ENCODE data around the gene ZNF474.

Gene ZNF474

DNA sequence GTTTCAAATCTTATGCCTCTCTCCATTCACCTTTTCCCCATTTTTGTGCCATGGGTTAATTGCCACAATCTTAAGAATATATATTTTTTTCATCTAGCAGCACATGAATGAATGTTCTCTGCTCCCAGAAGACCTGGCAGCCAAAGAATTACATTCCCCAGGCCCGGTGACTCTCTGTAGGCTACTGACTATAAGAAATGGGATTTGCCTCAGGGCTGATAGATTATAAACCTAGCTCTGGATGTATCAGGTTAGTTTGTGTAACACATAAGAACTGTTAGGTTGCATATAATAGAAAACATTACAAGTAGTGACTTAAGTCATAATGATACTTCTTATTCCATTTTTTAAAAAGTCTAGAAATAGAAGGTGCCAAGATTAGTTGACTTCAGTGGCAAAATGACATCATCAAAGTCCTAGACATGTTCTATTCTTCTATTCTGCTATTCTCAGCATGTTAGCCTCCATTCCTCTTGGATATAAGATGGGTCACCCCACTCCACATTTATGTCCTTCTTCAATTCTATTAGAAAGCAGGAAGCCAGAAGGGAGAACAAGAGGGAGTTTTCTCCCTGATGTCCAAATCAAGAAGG, 10.9 kb upstream of the ZNF474 start:
- DNase-seq (ENCODE audit: low read depth, low spot score) = no peak

DNA sequence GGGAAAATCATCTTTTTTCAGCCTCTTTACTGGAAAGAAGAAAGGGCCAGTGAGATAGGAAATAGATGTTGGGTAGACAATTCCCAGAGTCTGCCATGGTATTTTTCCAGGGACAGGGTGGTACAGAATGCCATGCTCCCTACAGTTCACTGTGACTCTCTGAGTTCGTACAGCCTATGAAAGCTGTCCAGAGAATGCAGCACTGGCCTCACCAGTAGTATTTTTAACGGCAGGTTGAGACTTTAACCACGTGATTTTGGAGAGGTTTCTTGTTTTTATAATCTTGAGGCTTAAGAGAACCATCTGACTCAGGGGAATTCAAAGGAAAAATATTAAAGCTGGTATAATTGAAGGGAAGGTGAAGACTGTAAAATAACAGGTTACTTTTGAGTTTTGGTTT, 10.1 kb upstream of the ZNF474 start:
- DNase-seq (ENCODE audit: low read depth, low spot score) = no peak

- no peak for DNase-seq (ENCODE audit: low read depth, low spot score)
Observed at GRCh38 chr5:122120493-122120892, 8.9 kb upstream of the ZNF474 start.

DNA sequence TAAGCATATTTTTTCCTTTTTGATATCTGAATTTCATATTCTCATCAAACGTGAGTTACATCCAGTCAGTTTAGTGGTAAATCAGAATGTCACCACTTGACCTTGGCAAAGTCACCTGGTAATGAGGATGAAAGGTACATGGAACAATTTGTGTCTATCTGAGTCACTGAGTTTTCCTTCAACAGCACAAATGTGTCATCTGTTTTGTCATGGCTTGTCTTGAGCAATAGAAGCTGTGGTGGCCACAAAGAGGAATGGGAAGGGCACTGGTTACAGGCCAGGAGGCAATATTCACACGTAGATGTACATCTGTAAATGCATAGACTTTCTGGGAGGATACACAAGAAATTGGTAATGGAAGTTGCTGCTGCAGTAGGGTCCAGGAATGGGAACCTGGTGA, 8.4 kb upstream of the ZNF474 start:
- DNase-seq (ENCODE audit: low read depth, low spot score) = no peak

DNA sequence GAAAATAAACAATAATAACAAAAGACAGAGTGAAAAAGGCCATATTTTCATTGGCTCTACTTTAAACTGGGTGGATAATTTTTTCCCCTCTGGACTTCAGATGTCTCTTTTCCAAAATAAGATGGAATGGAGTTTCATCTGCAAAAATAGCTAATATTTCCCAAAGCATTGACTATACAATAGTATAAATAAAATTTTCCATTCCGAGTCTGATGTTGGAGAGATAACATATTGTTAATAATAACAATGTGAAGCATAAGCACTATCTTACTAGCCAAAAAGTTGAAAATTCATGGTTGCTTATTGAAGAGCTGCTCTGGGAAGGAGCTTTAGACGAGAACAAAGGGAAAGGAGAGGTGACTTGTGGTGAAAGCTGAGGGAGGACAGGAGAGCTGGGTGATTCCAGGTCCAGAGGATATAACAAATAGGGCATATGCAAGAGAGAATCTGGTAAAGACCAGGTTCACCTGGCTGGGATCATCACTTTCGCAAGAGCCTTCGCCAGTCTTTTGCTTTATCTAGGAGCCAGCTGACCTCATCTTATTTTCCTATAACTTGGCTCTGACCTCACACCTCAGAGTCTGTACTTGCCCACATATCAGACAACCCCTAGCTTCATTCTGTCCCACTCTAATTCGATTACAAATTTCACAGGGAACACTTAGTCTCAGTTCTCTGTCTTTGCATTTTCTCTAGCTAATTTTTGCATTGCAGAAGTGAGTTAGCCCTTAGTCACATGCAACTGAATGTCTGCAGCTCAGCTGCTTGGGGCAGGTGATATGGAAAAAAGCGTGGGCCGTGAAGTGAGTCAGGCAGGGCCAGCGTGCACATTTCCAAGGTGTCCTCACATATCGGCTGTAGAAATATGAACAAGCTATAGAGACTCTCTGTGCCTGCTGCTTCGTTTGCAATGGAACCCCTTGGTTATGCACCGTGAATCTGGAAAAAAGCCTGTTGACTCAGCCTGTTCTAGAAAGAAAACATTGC, 7.6 kb upstream of the ZNF474 start:
- DNase-seq (ENCODE audit: low read depth, low spot score) = no peak

GRCh38 chr5:122124766-122125165, 4.6 kb upstream of the ZNF474 start:
- DNase-seq (ENCODE audit: low read depth, low spot score) = no peak

DNA sequence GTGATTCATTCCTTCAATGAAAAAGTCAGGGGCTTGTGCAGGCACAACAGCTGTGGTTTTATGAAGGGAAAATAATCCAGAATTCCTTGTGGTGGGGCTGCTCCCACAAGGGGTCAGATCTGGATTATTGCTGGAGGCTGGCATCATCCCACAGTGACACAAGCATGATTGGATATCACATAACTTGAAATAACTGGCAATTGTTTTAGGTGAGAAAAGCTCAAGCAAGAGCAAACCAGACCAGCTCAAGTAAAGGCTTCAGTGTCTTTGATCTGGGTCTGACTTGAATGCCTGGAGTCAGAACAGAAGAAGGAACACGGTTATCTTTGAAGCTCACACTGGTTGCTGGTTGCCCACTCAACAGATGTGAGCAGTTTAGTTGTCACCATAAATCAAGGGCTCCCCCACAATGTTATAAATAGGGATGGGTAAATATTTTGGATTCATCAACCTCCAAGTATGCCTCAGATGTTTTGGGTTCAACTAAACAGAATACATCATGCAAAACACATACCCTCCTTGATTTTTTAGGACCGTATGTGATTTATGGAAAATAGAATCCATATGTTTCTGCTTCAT, 3.1 kb upstream of the ZNF474 start:
- DNase-seq (ENCODE audit: low read depth, low spot score) = no peak

- DNase-seq (ENCODE audit: low read depth, low spot score) = no peak
Observed at GRCh38 chr5:122126756-122127321, 2.5 kb upstream of the ZNF474 start.

GRCh38 chr5:122130152-122130551, 806 bp downstream of the ZNF474 start:
- no peak for DNase-seq (ENCODE audit: low read depth, low spot score)

DNA sequence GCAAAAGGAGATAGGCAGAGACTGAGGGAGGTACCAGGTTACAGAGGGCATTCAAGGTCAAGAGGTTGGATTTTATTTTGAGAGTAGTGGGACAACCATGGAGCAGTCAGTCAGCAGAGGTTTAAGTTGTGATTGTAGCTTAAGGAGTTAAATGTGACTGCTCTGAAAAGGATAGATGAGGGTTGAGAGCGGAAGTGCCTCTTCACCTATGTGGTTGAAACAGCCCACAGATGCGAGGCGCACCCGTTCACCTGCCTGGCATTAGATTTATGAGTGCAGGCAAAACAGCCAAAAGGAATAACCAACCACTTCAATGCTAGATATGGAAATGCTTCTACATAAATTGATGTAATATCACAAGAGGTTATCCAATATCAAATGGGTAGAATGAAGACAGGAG, 8.4 kb downstream of the ZNF474 start:
- DNase-seq (ENCODE audit: low read depth, low spot score) = no peak

DNA sequence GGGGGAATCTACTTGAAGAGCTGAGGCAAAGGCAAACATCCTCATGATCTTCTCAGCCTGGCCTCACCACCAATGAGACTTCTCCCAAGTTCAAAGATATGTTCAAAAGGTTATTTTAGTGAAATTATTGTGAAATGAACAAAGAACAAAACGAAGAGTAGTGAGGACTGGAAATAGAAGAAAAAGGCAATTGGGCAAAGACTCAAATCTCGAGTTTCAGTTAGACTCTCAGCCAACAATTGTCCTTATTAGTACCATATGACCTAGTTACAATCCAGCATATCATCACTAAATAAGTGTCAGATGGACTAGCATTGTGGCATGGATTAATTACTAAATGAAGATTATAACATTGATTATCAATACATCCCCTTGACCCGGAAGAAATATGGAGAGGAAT, 9.0 kb downstream of the ZNF474 start:
- DNase-seq (ENCODE audit: low read depth, low spot score) = no peak

DNA sequence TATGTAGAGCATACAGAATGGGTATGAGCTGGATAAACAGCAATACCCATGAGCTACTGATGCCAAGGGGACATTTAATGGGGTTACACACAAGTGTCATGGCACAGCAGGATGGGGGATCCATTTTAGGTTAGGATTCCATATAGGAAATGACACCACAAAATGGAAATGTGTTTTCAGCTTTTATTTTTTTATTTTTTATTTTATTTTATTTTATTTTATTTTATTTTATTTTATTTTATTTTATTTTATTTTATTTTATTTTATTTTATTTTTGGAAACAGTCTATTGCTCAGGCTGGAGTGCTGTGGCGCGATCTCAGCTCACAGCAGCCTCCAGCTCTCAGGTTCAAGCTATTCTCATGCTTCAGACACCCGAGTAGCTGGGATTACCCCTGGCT, 11.6 kb downstream of the ZNF474 start:
- DNase-seq (ENCODE audit: low read depth, low spot score) = no peak

DNA sequence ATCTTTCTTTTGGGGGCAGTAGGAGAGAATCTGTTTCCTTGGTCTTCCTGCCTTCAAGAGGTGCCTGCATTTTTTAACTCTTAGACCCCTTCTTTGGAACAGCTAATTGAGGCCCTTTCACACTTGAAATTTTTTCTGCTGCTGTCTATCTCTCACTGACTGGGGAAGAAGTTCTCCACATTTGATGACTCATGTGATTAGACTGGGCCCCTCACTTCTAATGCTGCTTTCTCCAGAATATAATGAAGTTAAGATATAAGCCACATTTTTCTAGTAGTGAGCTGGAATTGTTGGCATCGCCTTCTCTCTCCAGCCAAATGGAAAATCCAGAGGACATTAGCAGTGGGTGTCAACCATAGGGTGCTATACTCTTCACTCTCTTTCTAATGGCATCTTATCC, 12.4 kb downstream of the ZNF474 start:
- no peak for DNase-seq (ENCODE audit: low read depth, low spot score)

- DNase-seq (ENCODE audit: low read depth, low spot score) = no peak
Observed at GRCh38 chr5:122142480-122143164, 13.3 kb downstream of the ZNF474 start.

DNA sequence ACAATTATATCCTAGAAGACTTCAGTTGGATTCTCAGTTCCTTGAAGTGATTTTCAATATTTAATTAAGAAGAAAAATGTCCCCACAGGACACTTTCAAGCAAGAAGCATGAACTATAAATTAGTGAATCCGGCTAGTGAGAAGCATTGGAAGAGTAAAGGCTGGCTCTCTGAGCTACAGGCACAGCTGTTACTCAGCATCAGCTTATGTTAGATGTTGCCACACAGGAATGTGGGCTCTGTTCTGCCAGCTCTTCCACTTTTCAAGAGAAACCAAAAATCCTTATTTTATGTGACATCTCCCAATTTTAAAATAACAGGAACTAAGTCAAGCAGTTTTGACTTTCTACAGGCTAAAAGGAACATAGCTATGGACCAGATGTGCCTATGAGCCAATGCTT, 14.9 kb downstream of the ZNF474 start:
- no peak for DNase-seq (ENCODE audit: low read depth, low spot score)

- no peak for DNase-seq (ENCODE audit: low read depth, low spot score)
Observed at GRCh38 chr5:122145906-122146305, 16.6 kb downstream of the ZNF474 start.

GRCh38 chr5:122149321-122150090, 20.2 kb downstream of the ZNF474 start:
- DNase-seq (ENCODE audit: low read depth, low spot score) = no peak

DNA sequence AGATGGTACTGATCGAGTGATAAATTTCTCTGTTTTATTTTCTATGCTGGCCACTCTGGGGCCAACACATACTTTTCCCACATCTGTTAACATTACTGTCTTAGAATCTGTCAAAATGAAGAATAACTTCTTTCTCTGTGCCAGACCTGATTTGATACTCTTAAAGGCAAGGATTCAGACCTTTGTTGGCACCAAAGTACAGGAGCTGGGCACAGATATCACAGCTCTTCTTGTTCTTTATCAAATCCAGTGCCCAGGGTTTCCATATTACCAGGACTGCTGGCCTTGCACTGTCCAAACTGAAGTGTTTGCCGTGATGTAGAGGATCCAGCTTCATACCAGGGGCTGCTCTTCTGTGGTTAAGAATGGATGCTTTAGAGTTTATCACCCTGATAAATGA, 20.9 kb downstream of the ZNF474 start:
- DNase-seq (ENCODE audit: low read depth, low spot score) = no peak

GRCh38 chr5:122151640-122152039, 22.3 kb downstream of the ZNF474 start:
- no peak for DNase-seq (ENCODE audit: low read depth, low spot score)

GRCh38 chr5:122152266-122152900, 23.0 kb downstream of the ZNF474 start:
- no peak for DNase-seq (ENCODE audit: low read depth, low spot score)

DNA sequence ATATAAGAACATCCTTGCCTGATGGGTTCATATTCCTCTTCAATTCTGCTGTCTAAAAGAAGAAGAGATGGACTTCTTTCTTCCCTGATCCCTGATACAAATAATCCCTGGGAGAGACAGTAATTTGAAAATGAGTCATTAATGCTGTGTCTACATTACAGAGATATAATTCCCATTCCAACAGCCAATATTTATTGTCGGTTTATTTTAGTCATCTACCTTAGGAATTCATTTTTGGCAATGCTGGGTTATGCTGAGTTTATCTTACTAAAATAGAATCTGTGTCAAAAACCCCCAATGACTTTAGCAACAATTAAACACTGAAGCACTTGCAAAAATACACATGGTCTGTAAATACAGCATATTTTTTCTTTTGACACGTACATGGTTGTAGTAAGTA, 23.9 kb downstream of the ZNF474 start:
- no peak for DNase-seq (ENCODE audit: low read depth, low spot score)

Data from brain pericyte (primary cell).